Measurements from ENCODE around the gene SYPL1. TPM values are rescaled to one million over a fixed set of nuclear protein-coding genes. Genes with fewer than 3 reads are reported as not detected.

The SYPL1 gene
- total and polyA plus RNA-seq, 5 donors from 2014 or later: 37.8 to 80.7 (median 62.3) TPM

DNA sequence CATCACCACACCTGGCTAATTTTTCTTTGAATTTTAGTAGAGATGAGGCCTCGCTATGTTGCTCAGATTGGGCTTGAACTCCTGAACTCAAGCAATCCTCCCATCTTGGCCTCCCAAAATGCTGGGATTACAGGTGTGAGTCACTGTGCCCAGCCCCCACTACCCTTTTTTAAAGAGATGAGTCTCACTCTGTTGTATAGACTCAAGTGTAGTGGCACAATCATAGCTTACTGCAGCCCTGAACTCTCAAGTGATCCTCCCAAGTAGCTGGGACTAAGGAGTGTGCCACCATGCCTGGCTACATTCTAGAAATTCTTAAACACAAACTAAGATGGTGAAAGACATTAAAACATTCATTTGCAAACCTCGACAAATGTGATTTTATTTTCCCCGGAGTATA is 12.6 kb downstream of the SYPL1 start:
- Mint-ChIP-seq H3K9me3 (no peaks in the 10 kb centered on the region), H3K27me3 (no peaks in the 10 kb centered on the region), H3K27ac (peak overlapping the region in 2 of 3 donors; percentile 38 to 57), H3K4me1 (peaks cover 42 to 54% (median 43%) of the 10 kb centered on the region in 4 donors), H3K4me3 (no peak overlapping the region), H3K36me3 (peaks cover 11% of the 10 kb centered on the region)
- H3K9me3 ChIP-seq (ENCODE audit: control insufficient read depth in 2 of 2, low read length in 2 of 2): no peaks in the 10 kb centered on the region
- H3K27me3 ChIP-seq (ENCODE audit: control insufficient read depth, insufficient read depth, low read length): no peaks in the 10 kb centered on the region
- H3K4me1 ChIP-seq (ENCODE audit: control insufficient read depth, insufficient read depth, low read length, poor library complexity, severe bottlenecking): peaks cover 7% of the 10 kb centered on the region
- ATAC-seq (ENCODE audit: low read depth in 2 of 2): no peak
- no peak overlapping the region for H3K4me3 ChIP-seq (ENCODE audit: low read depth, low read length)
- peaks cover 31% of the 10 kb centered on the region for H3K36me3 ChIP-seq (ENCODE audit: control insufficient read depth, insufficient read depth, low read length)
- no peak overlapping the region for H3K27ac ChIP-seq (ENCODE audit: insufficient read depth, low read length, poor library complexity, severe bottlenecking)
- DNase-seq: no peak

- peak overlapping the region in 2 of 3 donors; percentile 57 to 66 for H3K27ac Mint-ChIP-seq
- no peak overlapping the region for H3K4me3 ChIP-seq (ENCODE audit: low read depth, low read length)
- no peaks in the 10 kb centered on the region for H3K9me3 ChIP-seq (ENCODE audit: control insufficient read depth in 2 of 2, low read length in 2 of 2)
- ATAC-seq (ENCODE audit: low read depth in 2 of 2): no peak
- H3K27me3 ChIP-seq (ENCODE audit: control insufficient read depth, insufficient read depth, low read length): no peaks in the 10 kb centered on the region
- no peak overlapping the region for H3K27ac ChIP-seq (ENCODE audit: insufficient read depth, low read length, poor library complexity, severe bottlenecking)
- H3K36me3 ChIP-seq (ENCODE audit: control insufficient read depth, insufficient read depth, low read length): peaks cover 31% of the 10 kb centered on the region
- H3K27me3 Mint-ChIP-seq: no peaks in the 10 kb centered on the region
- peaks cover 3% of the 10 kb centered on the region for H3K4me1 ChIP-seq (ENCODE audit: control insufficient read depth, insufficient read depth, low read length, poor library complexity, severe bottlenecking)
- DNase-seq: no peak
- H3K4me3 Mint-ChIP-seq: no peak overlapping the region
- peaks cover 11% of the 10 kb centered on the region for H3K36me3 Mint-ChIP-seq
- peaks cover 40 to 51% (median 41%) of the 10 kb centered on the region in 4 donors for H3K4me1 Mint-ChIP-seq
- no peaks in the 10 kb centered on the region for H3K9me3 Mint-ChIP-seq
Measured at GRCh38 chr7:106098889-106099288, 13.2 kb downstream of the SYPL1 start.

- no peaks in the 10 kb centered on the region for H3K27me3 Mint-ChIP-seq
- no peak for DNase-seq
- no peaks in the 10 kb centered on the region for H3K4me1 ChIP-seq (ENCODE audit: control insufficient read depth, insufficient read depth, low read length, poor library complexity, severe bottlenecking)
- peaks cover 20% of the 10 kb centered on the region for H3K36me3 Mint-ChIP-seq
- no peaks in the 10 kb centered on the region for H3K27me3 ChIP-seq (ENCODE audit: control insufficient read depth, insufficient read depth, low read length)
- H3K4me1 Mint-ChIP-seq: peaks cover 21 to 28% (median 25%) of the 10 kb centered on the region in 4 donors
- H3K4me3 ChIP-seq (ENCODE audit: low read depth, low read length): no peak overlapping the region
- H3K27ac ChIP-seq (ENCODE audit: insufficient read depth, low read length, poor library complexity, severe bottlenecking): no peak overlapping the region
- peak overlapping the region in 1 of 3 donors; percentile 26 for H3K27ac Mint-ChIP-seq
- no peak overlapping the region for H3K4me3 Mint-ChIP-seq
- H3K9me3 Mint-ChIP-seq: no peaks in the 10 kb centered on the region
- H3K36me3 ChIP-seq (ENCODE audit: control insufficient read depth, insufficient read depth, low read length): peaks cover 53% of the 10 kb centered on the region
- ATAC-seq (ENCODE audit: low read depth in 2 of 2): no peak
- H3K9me3 ChIP-seq (ENCODE audit: control insufficient read depth in 2 of 2, low read length in 2 of 2): no peaks in the 10 kb centered on the region
Measured at GRCh38 chr7:106095634-106096033, 16.5 kb downstream of the SYPL1 start.

DNA sequence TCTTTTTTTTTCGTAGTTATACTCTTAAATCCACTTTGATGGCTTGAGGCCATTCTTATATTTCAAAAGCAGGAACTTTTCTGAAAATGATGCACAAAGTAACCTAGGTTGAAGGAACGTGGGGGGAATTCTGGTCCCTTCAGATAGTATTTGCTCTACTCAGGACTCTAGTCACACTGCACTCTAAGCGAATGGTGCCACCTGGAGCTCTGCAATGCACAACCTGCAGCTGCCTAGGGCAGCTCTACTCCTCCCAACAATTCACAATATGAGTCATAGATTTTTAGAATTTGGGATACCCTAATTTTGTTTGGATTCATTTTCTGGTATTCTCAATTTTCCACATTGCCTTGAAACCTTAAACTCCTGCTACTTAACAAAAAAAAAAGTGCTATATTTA is 17.3 kb downstream of the SYPL1 start:
- ATAC-seq (ENCODE audit: low read depth in 2 of 2) (no peak), DNase-seq (no peak)
- Histone ChIP-seq H3K4me1 (ENCODE audit: control insufficient read depth, insufficient read depth, low read length, poor library complexity, severe bottlenecking) (no peaks in the 10 kb centered on the region), H3K27me3 (ENCODE audit: control insufficient read depth, insufficient read depth, low read length) (no peaks in the 10 kb centered on the region), H3K4me3 (ENCODE audit: low read depth, low read length) (no peak overlapping the region), H3K36me3 (ENCODE audit: control insufficient read depth, insufficient read depth, low read length) (peaks cover 61% of the 10 kb centered on the region), H3K9me3 (ENCODE audit: control insufficient read depth in 2 of 2, low read length in 2 of 2) (no peaks in the 10 kb centered on the region), H3K27ac (ENCODE audit: insufficient read depth, low read length, poor library complexity, severe bottlenecking) (no peak overlapping the region)
- no peaks in the 10 kb centered on the region for H3K9me3 Mint-ChIP-seq
- H3K4me1 Mint-ChIP-seq: peaks cover 13 to 27% (median 18%) of the 10 kb centered on the region in 4 donors
- no peak overlapping the region for H3K4me3 Mint-ChIP-seq
- no peaks in the 10 kb centered on the region for H3K27me3 Mint-ChIP-seq
- peaks cover 24% of the 10 kb centered on the region for H3K36me3 Mint-ChIP-seq
- peak overlapping the region; percentile 11 to 55 (median 45) for H3K27ac Mint-ChIP-seq

DNA sequence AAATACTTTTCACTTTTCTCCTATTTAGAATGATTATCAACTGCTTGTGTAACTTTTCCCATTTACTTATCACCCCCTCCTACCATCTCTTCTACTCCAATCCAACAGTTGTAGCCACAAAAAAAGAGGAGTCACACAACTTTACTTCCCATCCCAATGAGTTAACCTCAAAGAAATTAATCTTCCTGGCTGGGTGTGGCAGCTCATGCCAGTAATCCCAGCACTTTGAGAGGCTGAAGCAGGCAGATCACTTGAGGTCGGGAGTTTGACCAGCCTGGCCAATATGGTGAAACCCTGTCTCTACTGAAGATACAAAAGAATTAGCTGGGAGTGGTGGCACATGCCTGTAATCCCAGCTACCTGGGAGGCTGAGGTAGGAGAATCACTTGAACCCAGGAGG is 19.9 kb downstream of the SYPL1 start:
- Mint-ChIP-seq H3K36me3 (peaks cover 27% of the 10 kb centered on the region), H3K9me3 (no peaks in the 10 kb centered on the region), H3K4me3 (no peak overlapping the region), H3K27me3 (no peaks in the 10 kb centered on the region), H3K4me1 (peaks cover 5 to 15% (median 8%) of the 10 kb centered on the region in 4 donors), H3K27ac (peak overlapping the region in 1 of 3 donors; percentile 59)
- Histone ChIP-seq H3K4me3 (ENCODE audit: low read depth, low read length) (no peak overlapping the region), H3K27ac (ENCODE audit: insufficient read depth, low read length, poor library complexity, severe bottlenecking) (no peak overlapping the region), H3K27me3 (ENCODE audit: control insufficient read depth, insufficient read depth, low read length) (no peaks in the 10 kb centered on the region), H3K9me3 (ENCODE audit: control insufficient read depth in 2 of 2, low read length in 2 of 2) (no peaks in the 10 kb centered on the region), H3K36me3 (ENCODE audit: control insufficient read depth, insufficient read depth, low read length) (peaks cover 55% of the 10 kb centered on the region), H3K4me1 (ENCODE audit: control insufficient read depth, insufficient read depth, low read length, poor library complexity, severe bottlenecking) (no peaks in the 10 kb centered on the region)
- ATAC-seq (ENCODE audit: low read depth in 2 of 2) (no peak), DNase-seq (no peak)

DNA sequence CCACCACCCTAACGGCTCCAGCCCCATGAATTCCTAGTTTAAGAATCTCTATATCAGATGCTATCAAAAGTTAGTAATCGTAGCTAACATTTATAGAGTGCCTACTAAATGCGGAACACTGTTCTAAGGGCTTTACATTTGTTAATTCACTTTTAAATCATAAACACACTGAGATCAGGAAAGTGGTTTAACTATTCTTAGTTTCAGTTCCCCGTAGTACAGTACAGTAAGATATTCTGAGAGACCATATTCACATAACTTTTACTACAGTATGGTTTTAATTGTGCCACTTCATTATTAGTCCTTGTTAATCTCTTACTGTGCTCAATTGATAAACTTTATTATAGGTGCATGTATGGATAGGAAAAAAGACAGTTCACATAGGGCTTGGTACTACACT is 22.5 kb downstream of the SYPL1 start:
- Histone ChIP-seq H3K4me1 (ENCODE audit: control insufficient read depth, insufficient read depth, low read length, poor library complexity, severe bottlenecking) (no peaks in the 10 kb centered on the region), H3K4me3 (ENCODE audit: low read depth, low read length) (no peak overlapping the region), H3K27me3 (ENCODE audit: control insufficient read depth, insufficient read depth, low read length) (no peaks in the 10 kb centered on the region), H3K27ac (ENCODE audit: insufficient read depth, low read length, poor library complexity, severe bottlenecking) (no peak overlapping the region), H3K9me3 (ENCODE audit: control insufficient read depth in 2 of 2, low read length in 2 of 2) (no peaks in the 10 kb centered on the region), H3K36me3 (ENCODE audit: control insufficient read depth, insufficient read depth, low read length) (peaks cover 37% of the 10 kb centered on the region)
- no peak overlapping the region for H3K4me3 Mint-ChIP-seq
- H3K4me1 Mint-ChIP-seq: peaks cover 10 to 16% (median 11%) of the 10 kb centered on the region in 4 donors
- no peaks in the 10 kb centered on the region for H3K27me3 Mint-ChIP-seq
- peaks cover 27% of the 10 kb centered on the region for H3K36me3 Mint-ChIP-seq
- ATAC-seq (ENCODE audit: low read depth in 2 of 2) (no peak), DNase-seq (no peak)
- no peaks in the 10 kb centered on the region for H3K9me3 Mint-ChIP-seq
- peak overlapping the region; percentile 6 to 47 (median 21) for H3K27ac Mint-ChIP-seq

GRCh38 chr7:106088014-106088413 is 24.1 kb downstream of the SYPL1 start:
- Histone ChIP-seq H3K36me3 (ENCODE audit: control insufficient read depth, insufficient read depth, low read length) (peaks cover 33% of the 10 kb centered on the region), H3K4me3 (ENCODE audit: low read depth, low read length) (no peak overlapping the region), H3K9me3 (ENCODE audit: control insufficient read depth in 2 of 2, low read length in 2 of 2) (no peaks in the 10 kb centered on the region), H3K4me1 (ENCODE audit: control insufficient read depth, insufficient read depth, low read length, poor library complexity, severe bottlenecking) (no peaks in the 10 kb centered on the region), H3K27ac (ENCODE audit: insufficient read depth, low read length, poor library complexity, severe bottlenecking) (no peak overlapping the region), H3K27me3 (ENCODE audit: control insufficient read depth, insufficient read depth, low read length) (no peaks in the 10 kb centered on the region)
- DNase-seq (no peak), ATAC-seq (ENCODE audit: low read depth in 2 of 2) (no peak)
- Mint-ChIP-seq H3K4me3 (no peak overlapping the region), H3K36me3 (peaks cover 31% of the 10 kb centered on the region), H3K9me3 (no peaks in the 10 kb centered on the region), H3K27me3 (no peaks in the 10 kb centered on the region), H3K27ac (peak overlapping the region in 1 of 3 donors; percentile 78), H3K4me1 (peaks cover 12 to 20% (median 19%) of the 10 kb centered on the region in 4 donors)

DNA sequence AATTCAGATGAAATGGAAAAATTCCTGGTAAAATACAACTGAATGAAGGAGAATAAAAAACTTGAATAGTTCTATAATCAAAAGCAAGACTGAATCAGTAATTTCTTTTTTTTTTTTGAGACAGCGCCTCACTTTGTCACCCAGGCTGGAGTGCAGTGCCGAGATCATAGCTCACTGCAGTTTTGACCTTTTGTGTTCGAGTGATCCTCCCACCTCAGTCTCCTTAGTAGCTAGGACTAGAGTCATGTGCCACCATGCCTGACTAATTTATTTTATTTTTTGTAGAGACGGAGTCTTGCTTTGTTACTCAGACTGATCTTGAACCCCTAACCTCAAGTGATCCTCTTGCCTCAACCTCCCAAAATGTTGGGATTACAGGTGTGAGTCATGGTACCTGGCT is 26.1 kb downstream of the SYPL1 start:
- H3K27me3 ChIP-seq (ENCODE audit: control insufficient read depth, insufficient read depth, low read length): no peaks in the 10 kb centered on the region
- peaks cover 19% of the 10 kb centered on the region for H3K36me3 Mint-ChIP-seq

More for the DNA sequence above, 26.1 kb downstream of the SYPL1 start:
- Histone ChIP-seq H3K4me1 (ENCODE audit: control insufficient read depth, insufficient read depth, low read length, poor library complexity, severe bottlenecking) (no peaks in the 10 kb centered on the region), H3K36me3 (ENCODE audit: control insufficient read depth, insufficient read depth, low read length) (peaks cover 16% of the 10 kb centered on the region), H3K4me3 (ENCODE audit: low read depth, low read length) (no peak overlapping the region), H3K27ac (ENCODE audit: insufficient read depth, low read length, poor library complexity, severe bottlenecking) (no peak overlapping the region), H3K9me3 (ENCODE audit: control insufficient read depth in 2 of 2, low read length in 2 of 2) (no peaks in the 10 kb centered on the region)
- Mint-ChIP-seq H3K27me3 (no peaks in the 10 kb centered on the region), H3K4me1 (peaks cover 5 to 20% (median 18%) of the 10 kb centered on the region in 4 donors), H3K4me3 (no peak overlapping the region), H3K9me3 (no peaks in the 10 kb centered on the region), H3K27ac (no peak overlapping the region)
- DNase-seq: no peak
- ATAC-seq (ENCODE audit: low read depth in 2 of 2): no peak
